Measurements from ENCODE around the gene SURF6. TPM values are rescaled to one million over a fixed set of nuclear protein-coding genes. Genes with fewer than 3 reads are reported as not detected.

SURF6 gene
- total and polyA plus RNA-seq, 7 experiments from 2014 or later = 9.8 to 33.5 (median 19.3) TPM

DNA sequence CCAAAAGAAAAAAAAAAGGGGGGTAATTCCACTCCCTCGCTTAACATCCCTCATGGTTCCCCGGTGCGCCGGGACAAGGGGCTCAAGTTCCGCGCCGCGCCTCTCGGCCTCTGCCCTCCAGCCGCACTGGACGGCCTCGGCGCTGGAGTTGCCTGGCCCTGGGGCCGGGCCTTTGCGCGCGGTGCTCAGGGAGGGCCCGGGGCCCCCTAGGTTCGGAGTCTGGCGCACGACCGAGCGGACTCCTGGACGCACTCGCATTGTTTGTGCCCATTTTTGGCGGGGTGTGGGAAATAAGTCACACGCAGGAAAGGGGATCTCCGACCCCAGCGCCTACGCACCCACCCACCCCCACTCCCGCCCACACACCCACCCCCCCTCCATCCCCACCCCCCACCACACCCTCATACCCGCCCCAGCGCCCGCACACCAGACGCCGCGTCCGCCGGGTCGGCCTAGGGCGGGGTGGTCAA, 11.6 kb upstream of the SURF6 start:
- peak in 6 of 9 donors; percentile 24 to 65 (median 41) for DNase-seq
- no peaks in the 10 kb centered on the region for H3K27me3 ChIP-seq (ENCODE audit: control insufficient read depth in 2 of 2, insufficient read depth in 2 of 2, low read length in 2 of 2)
- POLR2A ChIA-PET = interaction anchor here (0.7 to 3.7 kb wide), 13 partner anchors 8 to 132 kb away, joined by 3 to 27 read pairs (median 4); partner anchors contain the start of genes STKLD1, SURF1 and SURF2
- intact Hi-C loops (cut with micrococcal nuclease) = loop anchor here (5.0 to 10.0 kb wide), 4 partner anchors 70 to 817 kb away; partner anchors contain the start of genes BRD3 (in 1 of the 2), CACFD1 (in 1 of the 2), REXO4 (in 1 of the 2) and RNU6ATAC (in 1 of the 2)
- H3K4me1 ChIP-seq (ENCODE audit: control insufficient read depth in 2 of 2, insufficient read depth in 2 of 2, low read length in 2 of 2) = peaks cover 19 to 20% of the 10 kb centered on the region in 2 donors
- H3K27ac ChIP-seq (ENCODE audit: low read depth, low read length) = peak overlapping the region; percentile 98
- Mint-ChIP-seq H3K36me3 (peaks cover 8 to 40% (median 38%) of the 10 kb centered on the region in 5 donors), H3K27me3 (peaks cover 0 to 2% (median 0%) of the 10 kb centered on the region in 5 donors), H3K27ac (peak overlapping the region; percentile 87 to 99 (median 96)), H3K9me3 (peaks cover 0 to 2% (median 0%) of the 10 kb centered on the region in 11 donors), H3K4me1 (peaks cover 23 to 43% (median 37%) of the 10 kb centered on the region in 7 donors), H3K4me3 (peak overlapping the region; percentile 94 to 100 (median 98))
- H3K9me3 ChIP-seq (ENCODE audit: control insufficient read depth in 2 of 3, low read length in 3 of 3) = no peaks in the 10 kb centered on the region
- H3K4me3 ChIP-seq (ENCODE audit: low read length) = peak overlapping the region; percentile 93
- peak; percentile 63 for ATAC-seq
- H3K36me3 ChIP-seq (ENCODE audit: control insufficient read depth in 2 of 3, insufficient read depth in 3 of 3, low read length in 3 of 3) = peaks cover 17 to 80% (median 27%) of the 10 kb centered on the region in 3 experiments
- CTCF ChIA-PET = interaction anchor here (0.6 to 1.0 kb wide), 2 partner anchors 9 to 317 kb away, joined by 3 to 4 read pairs; partner anchors contain the start of genes GTF3C5, SURF1 and SURF2

DNA sequence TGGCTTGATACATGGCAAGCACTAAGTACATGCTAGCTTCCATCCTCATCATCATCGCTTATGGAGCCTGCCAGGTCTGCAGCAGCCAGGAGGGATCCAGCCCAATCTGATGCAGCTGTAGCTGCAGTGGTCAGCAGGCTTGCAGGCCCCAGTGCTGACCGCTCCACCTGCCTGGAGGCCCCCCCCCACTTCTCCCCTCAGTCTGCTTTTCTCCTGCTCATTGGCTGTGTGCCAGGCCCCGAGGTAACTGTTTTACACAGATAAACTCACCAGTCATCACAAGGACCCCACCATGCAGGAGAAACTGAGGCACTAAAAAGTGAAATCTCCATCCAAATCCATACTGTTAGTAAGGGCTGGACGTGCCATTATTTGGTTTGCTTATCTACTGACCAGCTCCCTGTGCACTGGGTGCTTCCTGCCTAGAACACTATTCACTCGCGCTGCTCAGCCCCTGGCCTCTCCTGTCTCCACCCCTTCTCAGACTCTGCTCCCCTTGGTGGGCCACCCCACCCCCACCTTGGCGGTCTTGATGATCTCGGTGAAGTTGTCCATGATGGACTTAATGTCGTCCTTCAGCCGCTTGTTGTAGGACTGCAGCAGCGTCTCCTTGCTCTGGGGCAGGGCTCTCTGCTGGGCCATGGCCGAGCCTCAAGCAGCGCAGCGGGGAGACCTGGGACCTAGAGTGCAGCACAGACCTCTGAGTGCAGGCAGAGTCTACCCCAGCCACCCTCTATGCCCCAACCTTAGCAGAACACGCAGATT, 10.2 kb upstream of the SURF6 start:
- Mint-ChIP-seq H3K36me3 (peaks cover 8 to 30% (median 28%) of the 10 kb centered on the region in 5 donors), H3K4me3 (peak overlapping the region; percentile 84 to 100 (median 94)), H3K27me3 (peaks cover 0 to 2% (median 0%) of the 10 kb centered on the region in 5 donors), H3K9me3 (peaks cover 0 to 2% (median 0%) of the 10 kb centered on the region in 11 donors), H3K27ac (peak overlapping the region in 8 of 9 donors; percentile 21 to 96 (median 64)), H3K4me1 (peaks cover 31 to 51% (median 40%) of the 10 kb centered on the region in 7 donors)
- intact Hi-C loops (cut with micrococcal nuclease) = loop anchor here (5.0 to 10.0 kb wide), 4 partner anchors 71 to 819 kb away; partner anchors contain the start of genes BRD3 (in 1 of the 2), CACFD1 (in 1 of the 2), REXO4 (in 1 of the 2) and RNU6ATAC (in 1 of the 2)
- no peak for ATAC-seq
- no peak for DNase-seq
- no peaks in the 10 kb centered on the region for H3K9me3 ChIP-seq (ENCODE audit: control insufficient read depth in 2 of 3, low read length in 3 of 3)
- H3K4me1 ChIP-seq (ENCODE audit: control insufficient read depth in 2 of 2, insufficient read depth in 2 of 2, low read length in 2 of 2) = peaks cover 19 to 20% of the 10 kb centered on the region in 2 donors
- H3K36me3 ChIP-seq (ENCODE audit: control insufficient read depth in 2 of 3, insufficient read depth in 3 of 3, low read length in 3 of 3) = peaks cover 13 to 80% (median 19%) of the 10 kb centered on the region in 3 experiments
- ChIA-PET POLR2A (interaction anchor here (0.6 to 3.7 kb wide), 4 partner anchors 10 to 995 kb away, joined by 3 to 27 read pairs (median 3); partner anchors contain the start of genes SURF1 and SURF2), CTCF (interaction anchor here (1.1 kb wide), 1 partner anchor 26 kb away, joined by 3 read pairs; no protein-coding TSS in a partner anchor)
- peak overlapping the region; percentile 98 for H3K27ac ChIP-seq (ENCODE audit: low read depth, low read length)
- H3K4me3 ChIP-seq (ENCODE audit: low read length) = peak overlapping the region; percentile 66
- H3K27me3 ChIP-seq (ENCODE audit: control insufficient read depth in 2 of 2, insufficient read depth in 2 of 2, low read length in 2 of 2) = no peaks in the 10 kb centered on the region

DNA sequence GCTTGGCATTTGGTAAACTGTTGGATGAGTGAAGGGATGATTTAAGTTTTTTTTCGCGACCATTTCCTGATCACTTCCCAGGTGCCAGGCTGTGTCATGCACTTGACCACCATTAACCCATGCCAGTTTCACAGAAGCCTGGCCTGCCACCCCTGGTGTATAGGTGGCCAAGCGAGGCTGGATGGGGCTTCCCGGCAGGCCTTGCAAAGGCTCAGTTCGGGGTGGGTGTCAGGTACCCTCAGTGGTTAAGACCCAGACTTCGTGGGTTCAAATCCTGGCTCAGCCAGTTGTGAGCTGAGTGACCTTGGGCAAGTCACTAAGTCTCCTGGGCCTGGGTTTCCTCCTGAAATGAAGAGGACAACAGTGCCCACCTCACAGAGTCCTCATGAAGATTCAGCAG, 9.6 kb upstream of the SURF6 start:
- H3K27ac Mint-ChIP-seq = peak overlapping the region in 1 of 9 donors; percentile 92
- peaks cover 0 to 2% (median 0%) of the 10 kb centered on the region in 5 donors for H3K27me3 Mint-ChIP-seq
- H3K4me1 Mint-ChIP-seq = peaks cover 36 to 57% (median 43%) of the 10 kb centered on the region in 7 donors
- H3K4me3 Mint-ChIP-seq = peak overlapping the region in 6 of 10 donors; percentile 13 to 100 (median 92)
- Histone ChIP-seq H3K27me3 (ENCODE audit: control insufficient read depth in 2 of 2, insufficient read depth in 2 of 2, low read length in 2 of 2) (no peaks in the 10 kb centered on the region), H3K9me3 (ENCODE audit: control insufficient read depth in 2 of 3, low read length in 3 of 3) (no peaks in the 10 kb centered on the region), H3K36me3 (ENCODE audit: control insufficient read depth in 2 of 3, insufficient read depth in 3 of 3, low read length in 3 of 3) (peaks cover 13 to 80% (median 13%) of the 10 kb centered on the region in 3 experiments), H3K4me1 (ENCODE audit: control insufficient read depth in 2 of 2, insufficient read depth in 2 of 2, low read length in 2 of 2) (peaks cover 20 to 21% of the 10 kb centered on the region in 2 donors), H3K27ac (ENCODE audit: low read depth, low read length) (no peak overlapping the region), H3K4me3 (ENCODE audit: low read length) (no peak overlapping the region)
- intact Hi-C loops (cut with micrococcal nuclease) = loop anchor here (5.0 to 10.0 kb wide), 4 partner anchors 72 to 819 kb away; partner anchors contain the start of genes BRD3 (in 1 of the 2), CACFD1 (in 1 of the 2), REXO4 (in 1 of the 2) and RNU6ATAC (in 1 of the 2)
- DNase-seq = no peak
- POLR2A ChIA-PET = interaction anchor here (0.6 to 3.7 kb wide), 3 partner anchors 11 to 995 kb away, joined by 3 to 27 read pairs (median 3); partner anchors contain the start of genes SURF1 and SURF2
- ATAC-seq = no peak
- peaks cover 0 to 2% (median 0%) of the 10 kb centered on the region in 11 donors for H3K9me3 Mint-ChIP-seq
- CTCF ChIA-PET = interaction anchor here (1.1 kb wide), 1 partner anchor 27 kb away, joined by 3 read pairs; no protein-coding TSS in a partner anchor
- peaks cover 8 to 30% (median 26%) of the 10 kb centered on the region in 5 donors for H3K36me3 Mint-ChIP-seq

DNA sequence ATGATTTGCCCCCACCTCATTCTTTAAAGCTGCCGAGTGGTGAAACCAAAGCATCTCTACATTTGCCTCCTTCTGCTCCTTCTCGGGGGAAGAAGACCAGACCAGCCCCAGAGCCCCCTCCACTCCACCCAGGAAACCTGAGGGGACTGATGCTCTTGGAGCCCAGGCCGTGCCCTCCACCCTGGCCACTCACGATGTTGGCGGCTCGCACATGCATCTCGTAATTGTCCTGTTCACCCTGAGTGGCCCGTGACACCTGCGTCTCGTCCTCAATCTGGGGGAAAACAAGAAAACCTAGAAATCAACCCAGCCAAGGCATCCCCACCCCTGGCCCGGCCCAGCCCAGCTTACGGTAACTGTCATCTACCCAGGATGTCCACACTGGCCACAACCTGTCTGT, 9.0 kb upstream of the SURF6 start:
- Histone ChIP-seq H3K27me3 (ENCODE audit: control insufficient read depth in 2 of 2, insufficient read depth in 2 of 2, low read length in 2 of 2) (no peaks in the 10 kb centered on the region), H3K4me3 (ENCODE audit: low read length) (no peak overlapping the region), H3K9me3 (ENCODE audit: control insufficient read depth in 2 of 3, low read length in 3 of 3) (no peaks in the 10 kb centered on the region), H3K36me3 (ENCODE audit: control insufficient read depth in 2 of 3, insufficient read depth in 3 of 3, low read length in 3 of 3) (peaks cover 7 to 78% (median 7%) of the 10 kb centered on the region in 3 experiments), H3K27ac (ENCODE audit: low read depth, low read length) (no peak overlapping the region), H3K4me1 (ENCODE audit: control insufficient read depth in 2 of 2, insufficient read depth in 2 of 2, low read length in 2 of 2) (peaks cover 20 to 27% of the 10 kb centered on the region in 2 donors)
- Mint-ChIP-seq H3K27ac (peak overlapping the region in 2 of 9 donors; percentile 9 to 55), H3K9me3 (peaks cover 0 to 2% (median 0%) of the 10 kb centered on the region in 11 donors), H3K27me3 (peaks cover 0 to 2% (median 0%) of the 10 kb centered on the region in 5 donors), H3K4me3 (peak overlapping the region in 2 of 10 donors; percentile 4 to 56), H3K36me3 (peaks cover 8 to 30% (median 21%) of the 10 kb centered on the region in 5 donors), H3K4me1 (peaks cover 41 to 57% (median 46%) of the 10 kb centered on the region in 7 donors)
- CTCF ChIA-PET = no interaction called here
- POLR2A ChIA-PET = interaction anchor here (3.7 kb wide), 1 partner anchor 12 kb away, joined by 27 read pairs; the partner anchor contains the start of genes SURF1 and SURF2
- DNase-seq = no peak
- ATAC-seq = no peak
- intact Hi-C loops (cut with micrococcal nuclease) = loop anchor here (5.0 to 10.0 kb wide), 4 partner anchors 72 to 820 kb away; partner anchors contain the start of genes BRD3 (in 1 of the 2), CACFD1 (in 1 of the 2), REXO4 (in 1 of the 2) and RNU6ATAC (in 1 of the 2)

DNA sequence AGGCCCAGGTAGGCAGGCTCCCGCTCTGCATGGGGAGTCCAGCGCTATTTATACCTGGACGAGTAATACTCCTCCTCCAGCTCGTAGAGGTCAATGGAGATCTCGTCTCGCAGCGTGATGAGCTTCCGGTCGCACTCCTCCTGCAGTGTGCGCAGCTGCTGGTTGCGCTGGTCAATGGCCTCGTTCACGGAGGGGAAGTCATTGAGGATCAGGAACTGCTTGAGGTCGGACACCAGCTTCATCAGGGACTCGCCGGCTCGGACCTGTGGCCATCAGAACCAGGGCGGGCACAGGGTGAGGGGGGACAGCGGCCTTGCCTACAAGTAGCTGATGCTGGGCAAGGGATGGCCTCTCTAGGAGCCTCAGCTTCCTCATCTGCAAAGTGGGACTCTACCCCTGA, 8.1 kb upstream of the SURF6 start:
- Mint-ChIP-seq H3K27me3 (peaks cover 0 to 2% (median 0%) of the 10 kb centered on the region in 5 donors), H3K36me3 (peaks cover 9 to 27% (median 23%) of the 10 kb centered on the region in 5 donors), H3K27ac (no peak overlapping the region), H3K4me1 (peaks cover 39 to 57% (median 46%) of the 10 kb centered on the region in 7 donors), H3K4me3 (no peak overlapping the region), H3K9me3 (no peaks in the 10 kb centered on the region)
- no peak overlapping the region for H3K4me3 ChIP-seq (ENCODE audit: low read length)
- H3K9me3 ChIP-seq (ENCODE audit: control insufficient read depth in 2 of 3, low read length in 3 of 3) = no peaks in the 10 kb centered on the region
- no peaks in the 10 kb centered on the region for H3K27me3 ChIP-seq (ENCODE audit: control insufficient read depth in 2 of 2, insufficient read depth in 2 of 2, low read length in 2 of 2)
- DNase-seq (no peak), ATAC-seq (no peak)
- POLR2A ChIA-PET = interaction anchor here (0.9 to 2.2 kb wide), 3 partner anchors 8 to 12 kb away, joined by 3 to 15 read pairs (median 4); partner anchors contain the start of genes SURF1 and SURF2
- no peak overlapping the region for H3K27ac ChIP-seq (ENCODE audit: low read depth, low read length)
- H3K4me1 ChIP-seq (ENCODE audit: control insufficient read depth in 2 of 2, insufficient read depth in 2 of 2, low read length in 2 of 2) = peaks cover 15 to 25% of the 10 kb centered on the region in 2 donors
- intact Hi-C loops (cut with micrococcal nuclease) = loop anchor here in 1 of 2 donors (10.0 kb wide), 1 partner anchor 821 kb away; the partner anchor contains the start of gene RNU6ATAC
- peaks cover 0 to 77% (median 4%) of the 10 kb centered on the region in 3 experiments for H3K36me3 ChIP-seq (ENCODE audit: control insufficient read depth in 2 of 3, insufficient read depth in 3 of 3, low read length in 3 of 3)
- CTCF ChIA-PET = interaction anchor here (0.9 kb wide), 1 partner anchor 157 kb away, joined by 3 read pairs; no protein-coding TSS in a partner anchor
